Lower leg skin (tissue), 3 donors: ENCODE results near the gene PANK3.

Experiments
- POLR2A ChIP-seq, 2 donors: fragments of 450-650 bp; IDR thresholded peaks; one replicate each; pipeline ENCODE4 v1.6.1; 2016 to 2017; ENCODE audit warnings: antibody characterized with exemption in 2 of 2, mild to moderate bottlenecking in 1 of 2, moderate library complexity in 1 of 2
- TF ChIP-seq, protein P1 (sequence below), 3 donors: fragments of 450-650 bp; IDR thresholded peaks; one replicate each; pipeline ENCODE4 v1.5.1; 2016; ENCODE audit warnings: antibody characterized with exemption in 3 of 3, mild to moderate bottlenecking in 3 of 3, moderate library complexity in 2 of 3

DNA sequence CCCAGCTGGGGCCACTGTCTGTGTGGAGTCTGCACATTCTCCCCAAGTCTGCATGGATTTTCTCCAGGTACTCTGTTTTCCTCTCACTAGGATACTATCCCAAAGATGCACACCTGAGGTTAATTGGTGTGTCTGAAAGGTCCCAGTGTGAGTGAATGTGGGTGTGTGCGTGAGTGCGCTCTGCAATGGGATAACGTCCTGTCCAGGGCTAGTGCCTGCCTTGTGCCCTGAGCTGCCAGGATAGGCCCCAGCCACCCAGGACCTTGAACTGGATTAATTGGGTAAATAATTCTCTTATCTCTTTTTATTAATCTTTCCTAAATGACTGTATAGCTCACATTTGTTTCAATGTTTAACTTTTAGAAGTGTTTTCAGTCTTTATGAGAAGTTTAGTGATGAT, 11.5 kb upstream of the PANK3 start:
- TF ChIP-seq, protein P1, sequence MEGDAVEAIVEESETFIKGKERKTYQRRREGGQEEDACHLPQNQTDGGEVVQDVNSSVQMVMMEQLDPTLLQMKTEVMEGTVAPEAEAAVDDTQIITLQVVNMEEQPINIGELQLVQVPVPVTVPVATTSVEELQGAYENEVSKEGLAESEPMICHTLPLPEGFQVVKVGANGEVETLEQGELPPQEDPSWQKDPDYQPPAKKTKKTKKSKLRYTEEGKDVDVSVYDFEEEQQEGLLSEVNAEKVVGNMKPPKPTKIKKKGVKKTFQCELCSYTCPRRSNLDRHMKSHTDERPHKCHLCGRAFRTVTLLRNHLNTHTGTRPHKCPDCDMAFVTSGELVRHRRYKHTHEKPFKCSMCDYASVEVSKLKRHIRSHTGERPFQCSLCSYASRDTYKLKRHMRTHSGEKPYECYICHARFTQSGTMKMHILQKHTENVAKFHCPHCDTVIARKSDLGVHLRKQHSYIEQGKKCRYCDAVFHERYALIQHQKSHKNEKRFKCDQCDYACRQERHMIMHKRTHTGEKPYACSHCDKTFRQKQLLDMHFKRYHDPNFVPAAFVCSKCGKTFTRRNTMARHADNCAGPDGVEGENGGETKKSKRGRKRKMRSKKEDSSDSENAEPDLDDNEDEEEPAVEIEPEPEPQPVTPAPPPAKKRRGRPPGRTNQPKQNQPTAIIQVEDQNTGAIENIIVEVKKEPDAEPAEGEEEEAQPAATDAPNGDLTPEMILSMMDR (IDR thresholded peaks at IDR 0.05): no peak
- no peak for TF ChIP-seq POLR2A (IDR thresholded peaks at IDR 0.05)
